DOHH2 (cell line): ENCODE measurements around the gene DYNLL2.

Source experiments
- H3F3A ChIP-seq: fragments of 200-600 bp; sonication (generic), shearing (Covaris generic); 2 replicates; pipeline ENCODE4 v1.6.0; 2016; ENCODE audit warnings: antibody characterized with exemption, mild to moderate bottlenecking; ENCODE audit not compliant: control insufficient read depth, insufficient read depth
- H3K27ac ChIP-seq: fragments of 200-600 bp; sonication (generic); 2 replicates; pipeline ENCODE4 v1.5.1; 2014; ENCODE audit warnings: low read depth, mild to moderate bottlenecking, low read length, moderate library complexity
- H3K27me3 ChIP-seq: fragments of 200-600 bp; sonication (generic); 2 replicates; pipeline ENCODE4 v1.6.1; 2014; ENCODE audit warnings: mild to moderate bottlenecking, low read length, mixed read lengths; ENCODE audit not compliant: control insufficient read depth
- H3K36me3 ChIP-seq: fragments of 200-600 bp; sonication (generic); 2 replicates; pipeline ENCODE4 v1.6.1; 2014; ENCODE audit warnings: mild to moderate bottlenecking, low read length, moderate library complexity, mixed read lengths; ENCODE audit not compliant: control insufficient read depth
- H3K4me1 ChIP-seq: fragments of 200-600 bp; sonication (generic); 2 replicates; pipeline ENCODE4 v1.6.1; 2014; ENCODE audit warnings: mild to moderate bottlenecking, low read length, mixed read lengths; ENCODE audit not compliant: control insufficient read depth
- H3K4me2 ChIP-seq: fragments of 200-600 bp; sonication (generic); 2 replicates; pipeline ENCODE4 v1.6.0; 2014; ENCODE audit warnings: mild to moderate bottlenecking, low read length, moderate library complexity
- H3K4me3 ChIP-seq: fragments of 200-600 bp; sonication (generic); 2 replicates; pipeline ENCODE4 v1.5.1; 2014; ENCODE audit warnings: mild to moderate bottlenecking, low read length, mixed read lengths
- H3K79me2 ChIP-seq: fragments of 200-600 bp; sonication (generic); 2 replicates; pipeline ENCODE4 v1.6.1; 2014; ENCODE audit warnings: mild to moderate bottlenecking, low read length, mixed read lengths; ENCODE audit not compliant: control insufficient read depth
- H3K9me2 ChIP-seq: fragments of 200-600 bp; sonication (generic); replicated peaks from 2 replicates; pipeline ENCODE4 v1.6.1; 2014; ENCODE audit warnings: mild to moderate bottlenecking, low read length, mixed read lengths; ENCODE audit not compliant: control insufficient read depth
- H3K9me3 ChIP-seq: fragments of 200-600 bp; sonication (generic); 2 replicates; pipeline ENCODE4 v1.6.1; 2014; ENCODE audit warnings: antibody characterized with exemption, low read length, mixed read lengths; ENCODE audit not compliant: control insufficient read depth, insufficient read depth
- H4K20me1 ChIP-seq: fragments of 200-600 bp; sonication (generic); 2 replicates; pipeline ENCODE4 v1.6.0; 2014; ENCODE audit warnings: low read depth, mild to moderate bottlenecking, antibody characterized with exemption, low read length, moderate library complexity; ENCODE audit not compliant: control insufficient read depth, insufficient read depth
- EZH2phosphoT487 ChIP-seq: fragments of 200-600 bp; sonication (generic); IDR thresholded peaks from 2 replicates; pipeline ENCODE4 v1.6.1; 2017; ENCODE audit warnings: borderline replicate concordance, mild to moderate bottlenecking, antibody characterized with exemption, low read length, moderate library complexity, mixed read lengths
- TF ChIP-seq, protein P1 (sequence below): fragments of 200-600 bp; sonication (generic); IDR thresholded peaks from one replicate; pipeline ENCODE4 v1.5.1; 2014; ENCODE audit warnings: antibody characterized with exemption, mild to moderate bottlenecking, low read depth, low read length; ENCODE audit not compliant: poor library complexity, severe bottlenecking

The DYNLL2 gene

DNA sequence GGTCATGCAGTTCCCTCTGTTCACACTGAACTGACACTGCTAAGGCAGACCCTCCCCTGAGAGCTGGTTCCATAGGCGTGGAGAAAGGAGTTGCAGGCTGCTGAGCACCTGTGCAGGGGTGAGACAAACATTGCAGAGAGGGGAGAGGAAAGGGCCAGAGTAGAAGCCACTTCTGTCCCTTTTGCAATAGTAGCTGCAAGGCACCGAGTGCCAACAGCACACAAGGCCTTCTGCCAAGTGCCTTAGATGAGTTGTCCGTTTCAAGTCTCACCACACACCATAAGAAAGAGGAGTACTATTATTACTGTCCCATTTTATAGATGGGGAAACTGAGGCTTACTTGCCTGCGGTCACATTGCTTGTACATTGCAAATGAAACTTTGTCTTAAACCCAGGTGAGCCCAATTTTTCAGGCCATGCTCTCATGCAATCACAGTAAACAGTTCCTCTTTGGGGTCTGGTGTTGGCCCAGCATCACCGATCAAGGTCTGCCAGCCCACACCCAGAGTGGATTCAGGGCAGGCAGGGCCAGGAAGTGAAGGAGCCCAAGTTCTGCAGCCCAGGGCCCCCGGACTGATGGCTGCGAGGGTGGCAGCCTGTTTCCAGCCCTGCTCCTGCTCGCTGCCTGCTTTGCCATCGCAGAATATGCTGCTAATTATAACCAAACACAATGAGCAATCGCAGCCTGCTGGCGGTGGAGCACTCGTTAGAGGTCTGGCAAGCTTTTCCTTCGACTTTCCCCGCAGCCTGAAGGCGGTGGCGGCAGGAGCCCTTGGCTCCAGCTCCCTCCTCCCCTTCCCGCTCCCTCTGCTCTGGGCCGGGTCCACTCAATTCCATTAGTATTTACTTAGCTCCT lies 36.8 kb upstream of the DYNLL2 start:
- TF ChIP-seq, protein P1, sequence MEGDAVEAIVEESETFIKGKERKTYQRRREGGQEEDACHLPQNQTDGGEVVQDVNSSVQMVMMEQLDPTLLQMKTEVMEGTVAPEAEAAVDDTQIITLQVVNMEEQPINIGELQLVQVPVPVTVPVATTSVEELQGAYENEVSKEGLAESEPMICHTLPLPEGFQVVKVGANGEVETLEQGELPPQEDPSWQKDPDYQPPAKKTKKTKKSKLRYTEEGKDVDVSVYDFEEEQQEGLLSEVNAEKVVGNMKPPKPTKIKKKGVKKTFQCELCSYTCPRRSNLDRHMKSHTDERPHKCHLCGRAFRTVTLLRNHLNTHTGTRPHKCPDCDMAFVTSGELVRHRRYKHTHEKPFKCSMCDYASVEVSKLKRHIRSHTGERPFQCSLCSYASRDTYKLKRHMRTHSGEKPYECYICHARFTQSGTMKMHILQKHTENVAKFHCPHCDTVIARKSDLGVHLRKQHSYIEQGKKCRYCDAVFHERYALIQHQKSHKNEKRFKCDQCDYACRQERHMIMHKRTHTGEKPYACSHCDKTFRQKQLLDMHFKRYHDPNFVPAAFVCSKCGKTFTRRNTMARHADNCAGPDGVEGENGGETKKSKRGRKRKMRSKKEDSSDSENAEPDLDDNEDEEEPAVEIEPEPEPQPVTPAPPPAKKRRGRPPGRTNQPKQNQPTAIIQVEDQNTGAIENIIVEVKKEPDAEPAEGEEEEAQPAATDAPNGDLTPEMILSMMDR: no peak
- no peak for TF ChIP-seq EZH2phosphoT487
- H3K4me2 ChIP-seq: no peak overlapping the region
- no peaks in the 10 kb centered on the region for H3K79me2 ChIP-seq
- no peaks in the 10 kb centered on the region for H3K9me3 ChIP-seq
- no peaks in the 10 kb centered on the region for H3K36me3 ChIP-seq
- H3K27ac ChIP-seq: no peak overlapping the region
- no peaks in the 10 kb centered on the region for H3K4me1 ChIP-seq
- no peaks in the 10 kb centered on the region for H4K20me1 ChIP-seq
- H3F3A ChIP-seq: no peaks in the 10 kb centered on the region
- H3K9me2 ChIP-seq: no peaks in the 10 kb centered on the region
- H3K27me3 ChIP-seq: peaks cover 42% of the 10 kb centered on the region
- no peak overlapping the region for H3K4me3 ChIP-seq

GRCh38 chr17:58047376-58048150 lies 35.7 kb upstream of the DYNLL2 start:
- TF ChIP-seq, protein P1: no peak
- no peak for TF ChIP-seq EZH2phosphoT487
- no peaks in the 10 kb centered on the region for H3K4me1 ChIP-seq
- no peak overlapping the region for H3K4me3 ChIP-seq
- H3K79me2 ChIP-seq: no peaks in the 10 kb centered on the region
- no peak overlapping the region for H3K27ac ChIP-seq
- H3K36me3 ChIP-seq: no peaks in the 10 kb centered on the region
- H4K20me1 ChIP-seq: no peaks in the 10 kb centered on the region
- peaks cover 42% of the 10 kb centered on the region for H3K27me3 ChIP-seq
- H3K9me2 ChIP-seq: no peaks in the 10 kb centered on the region
- no peaks in the 10 kb centered on the region for H3K9me3 ChIP-seq
- H3F3A ChIP-seq: no peaks in the 10 kb centered on the region
- H3K4me2 ChIP-seq: no peak overlapping the region

DNA sequence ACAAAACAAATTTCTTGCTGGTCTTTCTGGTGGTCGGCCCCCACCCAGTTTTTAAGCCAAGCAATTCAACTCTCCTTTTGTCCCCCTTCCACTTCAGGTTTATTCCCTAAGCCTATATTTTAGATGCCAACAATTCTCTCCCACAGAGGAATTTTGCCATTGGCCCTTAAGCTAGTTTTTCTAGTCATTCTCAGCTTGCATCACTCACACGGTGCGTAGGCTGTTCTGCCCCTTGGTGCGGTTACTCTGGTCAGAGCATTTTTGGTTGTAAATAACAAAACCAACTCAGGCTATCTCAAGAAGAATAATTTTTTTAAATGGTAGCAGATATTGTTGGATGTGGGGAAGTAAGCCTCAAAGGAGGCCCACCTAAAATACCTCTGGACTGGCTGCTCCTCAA lies 33.7 kb upstream of the DYNLL2 start:
- Histone ChIP-seq H3K4me3 (no peak overlapping the region), H3F3A (no peaks in the 10 kb centered on the region), H3K27me3 (peaks cover 44% of the 10 kb centered on the region), H3K9me3 (no peaks in the 10 kb centered on the region), H4K20me1 (no peaks in the 10 kb centered on the region), H3K27ac (no peak overlapping the region), H3K9me2 (no peaks in the 10 kb centered on the region), H3K36me3 (no peaks in the 10 kb centered on the region), H3K4me1 (no peaks in the 10 kb centered on the region), H3K79me2 (no peaks in the 10 kb centered on the region), H3K4me2 (no peak overlapping the region)
- TF ChIP-seq, protein P1: no peak
- no peak for TF ChIP-seq EZH2phosphoT487
